Gastroesophageal sphincter (tissue), 4 donors: Measurements from ENCODE around the gene CARD19. TPM values are rescaled to one million over a fixed set of nuclear protein-coding genes. Genes with fewer than 3 reads are reported as not detected.
A peak's percentile ranks its signal among the peaks of the same experiment; 100 is the strongest.

Source experiments
- ATAC-seq: fragments of 150-250 bp; one replicate; pipeline ENCODE4 v1.9.1; 2016; ENCODE audit warnings: mild to moderate bottlenecking, moderate library complexity
- H3K27ac ChIP-seq, 4 donors: fragments of 200-600 bp; sonication (generic) in 3 of 4; 1 replicate in 3 of 4; 2 replicates in 1 of 4; pipeline ENCODE4 v1.5.1; 2016 to 2019
- H3K27me3 ChIP-seq: fragments of 200-600 bp; sonication (generic); one replicate; pipeline ENCODE4 v1.5.1; 2019
- H3K36me3 ChIP-seq, 2 donors: fragments of 200-600 bp; sonication (generic); one replicate each; pipeline ENCODE4 v1.5.1; 2019; ENCODE audit warnings: control low read depth in 1 of 2
- H3K4me1 ChIP-seq, 3 donors: fragments of 200-600 bp; sonication (generic); 1 replicate in 2 of 3; 2 replicates in 1 of 3; pipeline ENCODE4 v1.5.1; 2016 to 2019; ENCODE audit warnings: control low read depth in 2 of 3
- H3K4me3 ChIP-seq, 2 donors: fragments of 200-600 bp; sonication (generic); one replicate each; pipeline ENCODE4 v1.5.1; 2019; ENCODE audit warnings: mild to moderate bottlenecking in 1 of 2, moderate library complexity in 1 of 2
- H3K9me3 ChIP-seq, 3 donors: fragments of 200-600 bp; sonication (generic); one replicate each; pipeline ENCODE4 v1.5.1; 2017 to 2019; ENCODE audit warnings: control low read depth in 2 of 3
- EP300 ChIP-seq: sonication (generic); formaldehyde crosslinking; IDR thresholded peaks from one replicate; pipeline ENCODE4 v1.6.1; 2017; ENCODE audit warnings: antibody characterized with exemption, mild to moderate bottlenecking
- POLR2A ChIP-seq, 2 donors: fragments of 450-650 bp; IDR thresholded peaks; one replicate each; pipeline ENCODE4 v1.6.1; 2017; ENCODE audit warnings: antibody characterized with exemption in 2 of 2, mild to moderate bottlenecking in 2 of 2, moderate library complexity in 1 of 2
- POLR2AphosphoS5 ChIP-seq: sonication (generic); formaldehyde crosslinking; IDR thresholded peaks from one replicate; pipeline ENCODE4 v1.6.1; 2017; ENCODE audit warnings: antibody characterized with exemption
- WGBS, 2 donors: methylation state at CpG; one replicate each; pipeline ENCODE4 v1.1.5; 2018; ENCODE audit warnings: low coverage in 1 of 2; 5-methylcytosine and 5-hydroxymethylcytosine counted together
- total RNA-seq, 4 donors: library from RNA; depleted of rRNA; stranded (reverse); fragments of >200 nt; gene quantifications; one replicate each; pipeline ENCODE4 v1.1.0, GENCODE V29; 2016
- TF ChIP-seq, protein P1 (sequence below), 4 experiments: fragments of 200-600 bp in 2 of 4; fragments of 450-650 bp in 2 of 4; sonication (generic) in 1 of 4; IDR thresholded peaks; one replicate each; pipeline ENCODE4 v1.5.1; 2017 to 2019; ENCODE audit warnings: antibody characterized with exemption in 4 of 4, mild to moderate bottlenecking in 2 of 4, moderate library complexity in 2 of 4

CARD19 gene
- total RNA-seq, 4 donors from 2014 or later = 78.5 to 82.2 (median 80.1) TPM

DNA sequence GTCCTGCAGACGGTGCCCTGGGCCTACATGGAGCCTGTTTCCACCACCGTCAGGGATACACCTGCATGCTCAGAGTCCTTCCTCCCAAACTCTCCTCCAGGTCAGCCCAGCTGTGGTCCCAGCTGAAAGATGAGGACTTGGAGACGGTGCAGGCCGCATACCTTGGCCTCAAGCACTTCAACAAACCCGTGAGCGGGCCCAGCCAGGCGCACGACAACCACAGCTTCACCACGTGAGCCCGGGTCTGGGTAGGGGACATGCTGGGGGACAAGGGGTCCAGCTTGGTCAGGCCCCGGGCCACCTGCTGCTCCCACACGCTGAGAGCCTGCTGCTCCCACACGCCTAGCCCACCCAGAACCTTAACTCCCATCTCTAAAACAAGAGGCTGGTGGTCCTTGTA lies 16.6 kb upstream of the CARD19 start:
- no peak for ATAC-seq
- WGBS, 2 donors = no CpG with 5 or more reads among the region's 13 CpGs

DNA sequence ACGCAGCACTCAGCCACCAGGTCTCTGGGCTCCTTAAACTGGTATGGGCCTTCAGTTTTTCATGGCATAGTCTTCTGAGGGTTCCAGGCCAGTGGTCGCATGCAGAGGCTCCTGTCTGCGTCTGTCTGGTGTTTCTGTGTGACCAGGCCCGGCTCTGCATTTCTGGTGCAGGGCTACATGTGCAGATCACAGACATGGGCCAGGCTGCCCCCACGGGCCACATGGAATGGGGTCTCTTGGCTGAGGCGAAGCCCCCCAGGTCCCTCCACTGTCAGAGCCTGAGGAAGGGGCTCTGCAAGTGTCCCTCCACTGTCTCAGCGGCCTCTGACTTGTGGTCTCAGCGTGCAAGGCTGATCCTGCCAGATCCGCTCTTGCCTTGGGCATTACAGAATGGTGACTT lies 15.6 kb upstream of the CARD19 start:
- no peak overlapping the region for H3K4me3 ChIP-seq
- no peak for ATAC-seq
- H3K4me1 ChIP-seq = no peaks in the 10 kb centered on the region
- H3K36me3 ChIP-seq = no peaks in the 10 kb centered on the region
- no peaks in the 10 kb centered on the region for H3K9me3 ChIP-seq
- H3K27me3 ChIP-seq = no peaks in the 10 kb centered on the region
- no peak overlapping the region for H3K27ac ChIP-seq
- WGBS, 2 donors = 89 to 100% methylated on average over 1 to 4 of the region's 9 CpGs
- TF ChIP-seq POLR2AphosphoS5 (no peak), EP300 (no peak), POLR2A (IDR thresholded peaks at IDR 0.05) (no peak)
- TF ChIP-seq, protein P1, sequence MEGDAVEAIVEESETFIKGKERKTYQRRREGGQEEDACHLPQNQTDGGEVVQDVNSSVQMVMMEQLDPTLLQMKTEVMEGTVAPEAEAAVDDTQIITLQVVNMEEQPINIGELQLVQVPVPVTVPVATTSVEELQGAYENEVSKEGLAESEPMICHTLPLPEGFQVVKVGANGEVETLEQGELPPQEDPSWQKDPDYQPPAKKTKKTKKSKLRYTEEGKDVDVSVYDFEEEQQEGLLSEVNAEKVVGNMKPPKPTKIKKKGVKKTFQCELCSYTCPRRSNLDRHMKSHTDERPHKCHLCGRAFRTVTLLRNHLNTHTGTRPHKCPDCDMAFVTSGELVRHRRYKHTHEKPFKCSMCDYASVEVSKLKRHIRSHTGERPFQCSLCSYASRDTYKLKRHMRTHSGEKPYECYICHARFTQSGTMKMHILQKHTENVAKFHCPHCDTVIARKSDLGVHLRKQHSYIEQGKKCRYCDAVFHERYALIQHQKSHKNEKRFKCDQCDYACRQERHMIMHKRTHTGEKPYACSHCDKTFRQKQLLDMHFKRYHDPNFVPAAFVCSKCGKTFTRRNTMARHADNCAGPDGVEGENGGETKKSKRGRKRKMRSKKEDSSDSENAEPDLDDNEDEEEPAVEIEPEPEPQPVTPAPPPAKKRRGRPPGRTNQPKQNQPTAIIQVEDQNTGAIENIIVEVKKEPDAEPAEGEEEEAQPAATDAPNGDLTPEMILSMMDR (IDR thresholded peaks at IDR 0.05) = no peak

More for the DNA sequence above, 16.6 kb upstream of the CARD19 start:
- no peak overlapping the region for H3K4me3 ChIP-seq
- no peaks in the 10 kb centered on the region for H3K4me1 ChIP-seq
- no peaks in the 10 kb centered on the region for H3K9me3 ChIP-seq
- H3K27ac ChIP-seq = no peak overlapping the region
- no peaks in the 10 kb centered on the region for H3K27me3 ChIP-seq
- H3K36me3 ChIP-seq = no peaks in the 10 kb centered on the region
- TF ChIP-seq, protein P1 (IDR thresholded peaks at IDR 0.05) = no peak
- TF ChIP-seq POLR2AphosphoS5 = no peak
- TF ChIP-seq POLR2A (IDR thresholded peaks at IDR 0.05) = no peak

DNA sequence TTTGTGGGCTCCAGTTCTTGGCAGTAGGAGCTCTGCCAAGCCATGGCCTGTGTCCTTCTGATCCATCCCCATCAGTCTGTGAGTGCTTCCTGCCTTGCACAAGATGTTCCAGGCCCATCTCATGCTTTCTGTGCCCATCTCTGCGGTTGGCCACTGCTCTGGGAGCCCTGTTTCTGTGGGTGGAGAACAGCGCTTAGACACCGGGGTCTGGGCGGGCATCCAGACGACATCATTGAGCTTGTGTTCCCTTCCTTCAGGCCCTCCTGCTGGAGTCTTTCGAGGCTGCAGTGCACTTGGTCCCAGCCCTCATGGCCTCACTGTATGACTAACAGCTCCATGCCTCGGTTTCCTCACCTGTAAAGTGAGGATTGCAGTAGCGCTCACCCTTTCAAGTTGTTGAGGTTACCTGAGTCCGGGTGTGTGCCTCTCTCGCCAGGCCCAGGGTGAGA lies 14.9 kb upstream of the CARD19 start:
- H3K9me3 ChIP-seq = no peaks in the 10 kb centered on the region
- TF ChIP-seq POLR2AphosphoS5 = no peak
- TF ChIP-seq EP300 = no peak
- TF ChIP-seq, protein P1 (IDR thresholded peaks at IDR 0.05) = no peak
- TF ChIP-seq POLR2A (IDR thresholded peaks at IDR 0.05) = no peak
- H3K4me1 ChIP-seq = no peaks in the 10 kb centered on the region
- H3K4me3 ChIP-seq = no peak overlapping the region
- WGBS, 2 donors = no CpG with 5 or more reads among the region's 10 CpGs
- no peak for ATAC-seq
- H3K27me3 ChIP-seq = no peaks in the 10 kb centered on the region
- H3K27ac ChIP-seq = no peak overlapping the region
- H3K36me3 ChIP-seq = no peaks in the 10 kb centered on the region

DNA sequence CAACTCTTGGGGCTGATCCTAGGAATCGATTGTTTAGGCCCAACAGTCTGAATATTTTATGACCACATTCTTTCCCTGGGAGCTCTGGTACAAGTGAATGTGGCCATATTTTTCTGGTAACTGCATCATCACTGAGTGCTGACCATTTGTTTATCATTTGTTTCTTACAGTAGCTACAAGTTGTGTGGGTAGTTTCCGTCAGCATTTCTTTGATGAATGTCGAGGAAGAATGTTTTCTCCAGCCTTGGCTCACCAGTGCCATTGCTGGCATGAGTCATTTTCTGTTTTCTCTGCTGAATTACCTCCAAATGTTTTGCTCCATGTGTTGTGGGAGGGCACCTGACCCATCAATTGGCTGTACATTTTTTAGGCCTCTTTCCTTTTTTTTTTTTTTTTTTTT lies 14.1 kb upstream of the CARD19 start:
- 53 to 54% methylated on average over 2 to 3 of the region's 3 CpGs for WGBS, 2 donors

GRCh38 chr9:93082841-93083411 lies 13.1 kb upstream of the CARD19 start:
- Histone ChIP-seq H3K27me3 (no peaks in the 10 kb centered on the region), H3K9me3 (no peaks in the 10 kb centered on the region), H3K4me1 (no peaks in the 10 kb centered on the region), H3K4me3 (no peak overlapping the region), H3K27ac (no peak overlapping the region), H3K36me3 (no peaks in the 10 kb centered on the region)
- no CpG with 5 or more reads among the region's 18 CpGs for WGBS, 2 donors
- no peak for ATAC-seq
- no peak for TF ChIP-seq POLR2A (IDR thresholded peaks at IDR 0.05)
- no peak for TF ChIP-seq POLR2AphosphoS5
- TF ChIP-seq, protein P1 (IDR thresholded peaks at IDR 0.05) = no peak
- no peak for TF ChIP-seq EP300

More for the DNA sequence above, 14.1 kb upstream of the CARD19 start:
- ATAC-seq = no peak
- H3K9me3 ChIP-seq = no peaks in the 10 kb centered on the region
- H3K27me3 ChIP-seq = no peaks in the 10 kb centered on the region
- no peak overlapping the region for H3K27ac ChIP-seq
- no peak for TF ChIP-seq POLR2A (IDR thresholded peaks at IDR 0.05)
- no peak for TF ChIP-seq EP300
- TF ChIP-seq, protein P1 (IDR thresholded peaks at IDR 0.05) = no peak
- peak; percentile 67 for TF ChIP-seq POLR2AphosphoS5
- H3K36me3 ChIP-seq = no peaks in the 10 kb centered on the region
- H3K4me3 ChIP-seq = no peak overlapping the region
- H3K4me1 ChIP-seq = no peaks in the 10 kb centered on the region
